Left ventricle myocardium inferior (tissue), 1 donor: ENCODE measurements around the gene MOSPD3. TPM values are rescaled to one million over a fixed set of nuclear protein-coding genes. Genes with fewer than 3 reads are reported as not detected.

Source experiments
- DNase-seq: peaks from one replicate; pipeline ENCODE4 v3.0.0-alpha.2; 2020
- H3K27ac ChIP-seq: fragments of 200-600 bp; replicated peaks from 2 replicates; pipeline ENCODE4 v1.8.0; 2021
- H3K27me3 ChIP-seq: fragments of 200-600 bp; 2 replicates; pipeline ENCODE4 v1.8.0; 2021; ENCODE audit warnings: low read depth
- H3K36me3 ChIP-seq: fragments of 200-600 bp; 2 replicates; pipeline ENCODE4 v1.8.0; 2021
- H3K4me1 ChIP-seq: fragments of 200-600 bp; 2 replicates; pipeline ENCODE4 v1.8.0; 2021
- H3K4me3 ChIP-seq: fragments of 200-600 bp; 2 replicates; pipeline ENCODE4 v1.8.0; 2021; ENCODE audit warnings: mild to moderate bottlenecking, moderate library complexity
- H3K9me3 ChIP-seq: fragments of 200-600 bp; replicated peaks from 2 replicates; pipeline ENCODE4 v1.8.0; 2021
- CTCF ChIP-seq: fragments of 200-600 bp; IDR thresholded peaks from 2 replicates; pipeline ENCODE4 v1.8.0; 2021; ENCODE audit warnings: antibody characterized with exemption, mild to moderate bottlenecking, borderline replicate concordance
- intact Hi-C: fragments of 100-400 bp; cut with micrococcal nuclease; formaldehyde crosslinking; loops from one replicate; pipeline ENCODE4 v1.11.0; 2022
- total RNA-seq: library from RNA; stranded (reverse); fragmentation: NEBNext Ultra II Directional; extraction: Animal tissue kit (Norgen Biotek cat#: 25700); gene quantifications from one replicate; pipeline ENCODE4 v1.2.1, GENCODE V29; 2021
- donor health status: DM: no; HTN: yes; CAD: no; lungs with severe emphysema.

The MOSPD3 gene
- total RNA-seq, 1 donor from 2014 or later, result 10.2 TPM

GRCh38 chr7:100573691-100574361, 38.5 kb upstream of the MOSPD3 start, which contains the start of gene SAP25:
Gene SAP25, minus strand, starts transcription at chr7:100573900. Its CDS starts 158 bp downstream, at chr7:100573742.
- intact Hi-C loops, result no loop called here
- H3K4me3 ChIP-seq, result no peak within 1 kb of the TSS
- peaks cover 52% of the 10 kb centered on the region for H3K36me3 ChIP-seq
- H3K27ac ChIP-seq, result no peak within 1 kb of the TSS
- H3K27me3 ChIP-seq, result no peaks in the 10 kb centered on the region
- peaks cover 18% of the 10 kb centered on the region for H3K4me1 ChIP-seq
- no peak for DNase-seq
- H3K9me3 ChIP-seq, result no peaks in the 10 kb centered on the region
- TF ChIP-seq CTCF, result no peak

- H3K4me1 ChIP-seq, result peaks cover 10% of the 10 kb centered on the region
- no peak for TF ChIP-seq CTCF
- intact Hi-C loops, result no loop called here
- no peaks in the 10 kb centered on the region for H3K27me3 ChIP-seq
- peaks cover 58% of the 10 kb centered on the region for H3K36me3 ChIP-seq
- no peaks in the 10 kb centered on the region for H3K9me3 ChIP-seq
- no peak overlapping the region for H3K4me3 ChIP-seq
- no peak overlapping the region for H3K27ac ChIP-seq
- DNase-seq, result no peak
Observed at GRCh38 chr7:100574362-100575205, 37.8 kb upstream of the MOSPD3 start.

- Histone ChIP-seq H3K27me3 (no peaks in the 10 kb centered on the region), H3K4me1 (peaks cover 4% of the 10 kb centered on the region), H3K27ac (no peak overlapping the region), H3K9me3 (no peaks in the 10 kb centered on the region), H3K36me3 (peaks cover 64% of the 10 kb centered on the region), H3K4me3 (no peak overlapping the region)
- intact Hi-C loops, result no loop called here
- DNase-seq, result no peak
- no peak for TF ChIP-seq CTCF
Observed at GRCh38 chr7:100575206-100575631, 37.1 kb upstream of the MOSPD3 start.

- no peak for DNase-seq
- no peak overlapping the region for H3K4me3 ChIP-seq
- TF ChIP-seq CTCF, result no peak
- H3K36me3 ChIP-seq, result peaks cover 69% of the 10 kb centered on the region
- H3K9me3 ChIP-seq, result no peaks in the 10 kb centered on the region
- no peaks in the 10 kb centered on the region for H3K27me3 ChIP-seq
- intact Hi-C loops, result no loop called here
- no peak overlapping the region for H3K27ac ChIP-seq
- H3K4me1 ChIP-seq, result no peaks in the 10 kb centered on the region
Observed at GRCh38 chr7:100575746-100576383, 36.5 kb upstream of the MOSPD3 start.

GRCh38 chr7:100576384-100576993, 35.9 kb upstream of the MOSPD3 start:
- Histone ChIP-seq H3K27me3 (no peaks in the 10 kb centered on the region), H3K4me3 (no peak overlapping the region), H3K4me1 (peaks cover under 1% of the 10 kb centered on the region), H3K9me3 (no peaks in the 10 kb centered on the region), H3K36me3 (peaks cover 75% of the 10 kb centered on the region), H3K27ac (no peak overlapping the region)
- no peak for DNase-seq
- no peak for TF ChIP-seq CTCF
- intact Hi-C loops, result no loop called here
